HCT116 (cell line): Measurements from ENCODE around the gene PHYHIPL. TPM values are rescaled to one million over a fixed set of nuclear protein-coding genes. Genes with fewer than 3 reads are reported as not detected.

Source experiments
- ATAC-seq: fragments of 200-7000 bp; cut with Tn5 transposase; 2 replicates; pipeline ENCODE4 v1.9.1; 2020; ENCODE audit warnings: mild to moderate bottlenecking, moderate library complexity
- BruUV-seq: library from RNA; stranded (reverse); fragments of 400-500 nt; replicated peaks from 2 replicates; lab custom pipeline; 2021; lab: Mats Ljungman, UMichigan
- CTCF ChIA-PET: fragments of 300-600 bp; sonication (Branson Sonifier 250); formaldehyde crosslinking; loops from one replicate; lab custom pipeline; 2021; ENCODE audit warnings: antibody characterized with exemption; lab: Charles Lee
- POLR2A ChIA-PET: fragments of 300-600, 350-600 bp; sonication (Branson Sonifier 250); formaldehyde crosslinking; loops from one replicate; lab custom pipeline; 2021; ENCODE audit warnings: antibody characterized with exemption; lab: Charles Lee
- RAD21 ChIA-PET, 2 experiments: fragments of 300-600 bp; sonication (Branson Sonifier 250); formaldehyde crosslinking; loops; one replicate each; lab custom pipeline; 2023; ENCODE audit warnings: low total read pairs in 2 of 2; ENCODE audit not compliant: uncharacterized antibody in 2 of 2, unreplicated experiment in 2 of 2, low non-redundant PET in 1 of 2; lab: Charles Lee
- DNase-seq: peaks from one replicate; pipeline ENCODE4 v3.0.0-alpha.2; 2010; ENCODE audit warnings: low read depth, low spot score
- H2AFZ ChIP-seq: fragments of 200-600 bp; shearing (Covaris generic), sonication (generic); 2 replicates; pipeline ENCODE4 v1.6.1; 2017; ENCODE audit warnings: low read depth, mixed run types, mixed read lengths, antibody characterized with exemption, low read length; ENCODE audit not compliant: poor library complexity, severe bottlenecking
- H3K27ac ChIP-seq: 2 replicates; pipeline ENCODE4 v1.5.1; 2012; ENCODE audit warnings: low read depth, low read length
- H3K27me3 ChIP-seq: fragments of 200-600 bp; sonication (generic); 2 replicates; pipeline ENCODE4 v1.6.1; 2016; ENCODE audit warnings: mixed run types, low read length, mixed read lengths; ENCODE audit not compliant: insufficient read depth
- H3K36me3 ChIP-seq, 2 experiments: fragments of 200-500 bp in 1 of 2; fragments of 200-600 bp in 1 of 2; sonication (Bioruptor generic) in 1 of 2; sonication (generic) in 1 of 2; 2 replicates each; pipeline versions ENCODE4 v1.5.1 to v1.6.1; 2014 to 2016; ENCODE audit warnings: low read length in 2 of 2, inconsistent platforms in 1 of 2, mixed read lengths in 1 of 2, mixed run types in 1 of 2; ENCODE audit not compliant: insufficient read depth in 2 of 2, control insufficient read depth in 1 of 2
- H3K4me1 ChIP-seq, 2 experiments: fragments of 200-600 bp in 1 of 2; sonication (generic) in 1 of 2; 2 replicates each; pipeline versions ENCODE4 v1.5.1 to v1.6.1; 2012 to 2017; ENCODE audit warnings: low read length in 2 of 2, inconsistent platforms in 1 of 2, mild to moderate bottlenecking in 1 of 2, mixed read lengths in 1 of 2, mixed run types in 1 of 2, moderate library complexity in 1 of 2; ENCODE audit not compliant: insufficient read depth in 2 of 2, control insufficient read depth in 1 of 2
- H3K4me2 ChIP-seq: fragments of 200-600 bp; sonication (generic); 2 replicates; pipeline ENCODE4 v1.6.1; 2017; ENCODE audit warnings: mixed run types, low read length, mixed read lengths
- H3K4me3 ChIP-seq, 2 experiments: fragments of 200-600 bp in 1 of 2; sonication (generic) in 1 of 2; replicated peaks in 1 of 2; 2 replicates each; pipeline ENCODE4 v1.5.1; 2011 to 2016; ENCODE audit warnings: low read length in 2 of 2, control low read depth in 1 of 2, low read depth in 1 of 2, mild to moderate bottlenecking in 1 of 2, mixed read lengths in 1 of 2, mixed run types in 1 of 2
- H3K79me2 ChIP-seq: fragments of 200-600 bp; sonication (generic); 2 replicates; pipeline ENCODE4 v1.6.1; 2017; ENCODE audit warnings: mild to moderate bottlenecking, mixed run types, low read length, moderate library complexity, mixed read lengths; ENCODE audit not compliant: insufficient read depth
- H3K9ac ChIP-seq: fragments of 200-600 bp; sonication (generic); 2 replicates; pipeline ENCODE4 v1.6.1; 2016; ENCODE audit warnings: low read length, mixed read lengths
- H3K9me2 ChIP-seq: fragments of 200-600 bp; sonication (generic), shearing (Covaris generic); 2 replicates; pipeline ENCODE4 v1.6.1; 2017; ENCODE audit warnings: mixed run types, mild to moderate bottlenecking, moderate library complexity; ENCODE audit not compliant: insufficient read depth
- H3K9me3 ChIP-seq, 2 experiments: fragments of 200-500 bp in 1 of 2; fragments of 200-600 bp in 1 of 2; sonication (Bioruptor generic) in 1 of 2; sonication (generic) in 1 of 2; 2 replicates each; pipeline ENCODE4 v1.6.1; 2014 to 2017; ENCODE audit warnings: low read length in 2 of 2, mixed read lengths in 2 of 2, inconsistent platforms in 1 of 2, low read depth in 1 of 2, mild to moderate bottlenecking in 1 of 2, mixed run types in 1 of 2, moderate library complexity in 1 of 2; ENCODE audit not compliant: control insufficient read depth in 1 of 2, insufficient read depth in 1 of 2
- H4K20me1 ChIP-seq: fragments of 200-600 bp; sonication (generic), shearing (Covaris generic); 2 replicates; pipeline ENCODE4 v1.6.1; 2017; ENCODE audit warnings: mixed run types, mild to moderate bottlenecking, moderate library complexity; ENCODE audit not compliant: insufficient read depth
- ATF3 ChIP-seq: IDR thresholded peaks from 2 replicates; pipeline ENCODE4 v1.6.1; 2012
- CBX3 ChIP-seq: IDR thresholded peaks from 2 replicates; pipeline ENCODE4 v1.6.1; 2012; ENCODE audit warnings: low read depth
- CEBPB ChIP-seq: IDR thresholded peaks from 2 replicates; pipeline ENCODE4 v1.6.1; 2012; ENCODE audit warnings: low read depth
- EGR1 ChIP-seq: IDR thresholded peaks from 2 replicates; pipeline ENCODE4 v1.6.1; 2012; ENCODE audit warnings: low read depth
- ELF1 ChIP-seq: IDR thresholded peaks from 2 replicates; pipeline ENCODE4 v1.6.1; 2012; ENCODE audit warnings: low read depth, borderline replicate concordance
- EZH2 ChIP-seq: fragments of 200-600 bp; sonication (generic); IDR thresholded peaks from 2 replicates; pipeline ENCODE4 v1.6.1; 2017; ENCODE audit warnings: antibody characterized with exemption, mixed run types
- EZH2phosphoT487 ChIP-seq: fragments of 200-600 bp; IDR thresholded peaks from 2 replicates; pipeline ENCODE4 v1.6.1; 2018; ENCODE audit warnings: antibody characterized with exemption, borderline replicate concordance
- FOSL1 ChIP-seq: IDR thresholded peaks from 2 replicates; pipeline ENCODE4 v1.6.1; 2012; ENCODE audit warnings: low read depth
- POLR2A ChIP-seq: IDR thresholded peaks from 2 replicates; pipeline ENCODE4 v1.7.0; 2011; ENCODE audit warnings: borderline replicate concordance; ENCODE audit not compliant: insufficient read depth, insufficient read length; ENCODE audit errors: extremely low read depth
- POLR2AphosphoS5 ChIP-seq: IDR thresholded peaks from 2 replicates; pipeline ENCODE4 v1.6.1; 2011; ENCODE audit warnings: mild to moderate bottlenecking, low read depth, low read length, moderate library complexity
- REST ChIP-seq: IDR thresholded peaks from 2 replicates; pipeline ENCODE4 v1.6.1; 2012; ENCODE audit warnings: low read depth
- SIN3A ChIP-seq: IDR thresholded peaks from 2 replicates; pipeline ENCODE4 v1.6.1; 2012; ENCODE audit warnings: low read depth
- SP1 ChIP-seq: IDR thresholded peaks from 2 replicates; pipeline ENCODE4 v1.6.1; 2012; ENCODE audit warnings: low read depth
- SRF ChIP-seq: IDR thresholded peaks from 2 replicates; pipeline ENCODE4 v1.6.1; 2012; ENCODE audit warnings: low read depth
- YY1 ChIP-seq: IDR thresholded peaks from 2 replicates; pipeline ENCODE4 v1.6.1; 2011; ENCODE audit warnings: low read length, low read depth, moderate library complexity, mild to moderate bottlenecking; ENCODE audit not compliant: insufficient replicate concordance; ENCODE audit errors: extremely low read depth
- ZNF274 ChIP-seq: fragments of 200-500 bp; sonication (Bioruptor generic); IDR thresholded peaks from 2 replicates; pipeline ENCODE4 v1.6.1; 2014; ENCODE audit warnings: mild to moderate bottlenecking, low read depth, low read length, inconsistent platforms
- intact Hi-C: fragments of 100-400 bp; cut with micrococcal nuclease; formaldehyde crosslinking; loops from 2 replicates; pipeline ENCODE4 v1.10.0; 2022
- total RNA-seq: library from RNA; stranded (reverse); gene quantifications from one replicate; pipeline ENCODE4 v1.2.1, GENCODE V29; 2021; ENCODE audit not compliant: unreplicated experiment
- TF ChIP-seq, protein P1 (sequence below): IDR thresholded peaks from 2 replicates; pipeline ENCODE4 v1.6.1; 2011; ENCODE audit warnings: mild to moderate bottlenecking, low read length, moderate library complexity; ENCODE audit not compliant: insufficient replicate concordance; ENCODE audit errors: extremely low read depth

The PHYHIPL gene
- total RNA-seq, 1 experiment from 2014 or later, result not detected

DNA sequence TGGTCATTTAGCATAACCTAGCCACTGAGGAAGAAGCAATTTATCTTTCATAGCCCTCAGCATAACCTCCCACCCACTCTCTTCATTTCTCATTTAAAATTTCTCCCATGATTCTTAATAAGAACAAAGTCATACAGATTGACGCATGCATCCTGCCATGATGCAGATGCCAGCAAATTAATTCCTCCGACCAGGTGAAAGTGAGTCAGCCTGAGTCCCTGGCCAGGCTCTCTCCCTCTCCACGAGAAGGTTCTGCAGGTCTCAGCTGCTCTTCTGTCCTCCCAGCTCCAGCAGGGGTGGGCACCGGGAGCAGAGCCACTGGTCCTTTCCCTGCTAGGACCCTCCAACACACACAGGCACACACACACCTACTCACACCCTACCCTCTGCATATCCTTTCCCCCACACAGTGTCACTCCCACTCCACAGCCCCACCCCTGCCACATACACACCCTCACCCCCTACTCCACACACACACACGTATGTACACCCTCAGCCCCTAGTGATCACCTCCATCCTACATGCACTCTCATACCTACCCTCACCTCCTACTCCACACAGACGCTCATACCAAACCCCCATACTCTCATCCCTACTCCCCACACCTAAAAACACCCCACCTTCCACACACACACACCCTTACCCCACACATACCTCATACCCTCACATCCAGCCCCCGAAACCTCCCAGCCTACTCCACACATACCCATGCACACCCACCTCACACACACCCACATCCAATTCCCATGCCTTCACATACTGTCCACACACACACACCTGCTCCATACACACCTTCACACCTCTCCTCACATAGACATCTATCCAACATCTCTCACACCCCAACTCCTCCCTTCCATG is 107.9 kb downstream of the PHYHIPL start (continued):
- TF ChIP-seq REST (no peak), CEBPB (no peak), YY1 (no peak)

- Histone ChIP-seq H3K9me2 (no peaks in the 10 kb centered on the region), H4K20me1 (no peaks in the 10 kb centered on the region), H3K79me2 (no peaks in the 10 kb centered on the region), H3K27ac (no peak overlapping the region), H3K4me2 (no peak overlapping the region), H3K36me3 (no peaks in the 10 kb centered on the region), H3K9me3 (no peaks in the 10 kb centered on the region), H2AFZ (no peak overlapping the region), H3K9ac (no peak overlapping the region), H3K27me3 (peaks cover 16% of the 10 kb centered on the region; the same call in 1 of the 2 replicates), H3K4me1 (no peaks in the 10 kb centered on the region), H3K4me3 (no peak overlapping the region)
- RAD21 ChIA-PET, result no interaction called here
- ATAC-seq (no peak), DNase-seq (no peak)
- intact Hi-C loops, result no loop called here
- no TSS peak for BruUV-seq
- POLR2A ChIA-PET, result no interaction called here
- CTCF ChIA-PET, result no interaction called here
- TF ChIP-seq SRF, result no peak
- no peak for TF ChIP-seq POLR2A
- no peak for TF ChIP-seq POLR2AphosphoS5
- TF ChIP-seq SIN3A, result no peak
- no peak for TF ChIP-seq ELF1
- TF ChIP-seq EZH2, result no peak
- no peak for TF ChIP-seq YY1
- no peak for TF ChIP-seq FOSL1
- TF ChIP-seq ZNF274, result no peak
- TF ChIP-seq EGR1, result no peak
- TF ChIP-seq ATF3, result no peak
- TF ChIP-seq CEBPB, result no peak
- no peak for TF ChIP-seq CBX3
- no peak for TF ChIP-seq EZH2phosphoT487
- no peak for TF ChIP-seq SP1
- TF ChIP-seq, protein P1, sequence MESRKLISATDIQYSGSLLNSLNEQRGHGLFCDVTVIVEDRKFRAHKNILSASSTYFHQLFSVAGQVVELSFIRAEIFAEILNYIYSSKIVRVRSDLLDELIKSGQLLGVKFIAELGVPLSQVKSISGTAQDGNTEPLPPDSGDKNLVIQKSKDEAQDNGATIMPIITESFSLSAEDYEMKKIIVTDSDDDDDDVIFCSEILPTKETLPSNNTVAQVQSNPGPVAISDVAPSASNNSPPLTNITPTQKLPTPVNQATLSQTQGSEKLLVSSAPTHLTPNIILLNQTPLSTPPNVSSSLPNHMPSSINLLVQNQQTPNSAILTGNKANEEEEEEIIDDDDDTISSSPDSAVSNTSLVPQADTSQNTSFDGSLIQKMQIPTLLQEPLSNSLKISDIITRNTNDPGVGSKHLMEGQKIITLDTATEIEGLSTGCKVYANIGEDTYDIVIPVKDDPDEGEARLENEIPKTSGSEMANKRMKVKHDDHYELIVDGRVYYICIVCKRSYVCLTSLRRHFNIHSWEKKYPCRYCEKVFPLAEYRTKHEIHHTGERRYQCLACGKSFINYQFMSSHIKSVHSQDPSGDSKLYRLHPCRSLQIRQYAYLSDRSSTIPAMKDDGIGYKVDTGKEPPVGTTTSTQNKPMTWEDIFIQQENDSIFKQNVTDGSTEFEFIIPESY, result no peak
Observed at GRCh38 chr10:59285073-59285472, 108.6 kb downstream of the PHYHIPL start.
